GM23338 (cell line): Measurements from ENCODE around the gene TNNI2. TPM values are rescaled to one million over a fixed set of nuclear protein-coding genes. Genes with fewer than 3 reads are reported as not detected.

Source experiments
- ATAC-seq: fragments of 200-7000 bp; cut with Tn5 transposase; 3 replicates; pipeline ENCODE4 v1.9.1; 2020
- DNase-seq: peaks from one replicate; pipeline ENCODE4 v3.0.0-alpha.2; 2015; ENCODE audit warnings: low spot score
- H2AFZ ChIP-seq: fragments of 200-600 bp; sonication (generic); 2 replicates; pipeline ENCODE4 v1.8.0; 2016; ENCODE audit warnings: antibody characterized with exemption, mild to moderate bottlenecking, moderate library complexity
- H3F3A ChIP-seq: fragments of 200-600 bp; sonication (generic); replicated peaks from 2 replicates; pipeline ENCODE4 v1.8.0; 2017; ENCODE audit warnings: antibody characterized with exemption, mixed run types, low read depth
- H3K27ac ChIP-seq: fragments of 200-600 bp; sonication (generic); 2 replicates; pipeline ENCODE4 v1.6.1; 2016; ENCODE audit warnings: low read depth
- H3K27me3 ChIP-seq: fragments of 200-600 bp; sonication (generic); 2 replicates; pipeline ENCODE4 v1.8.0; 2016; ENCODE audit warnings: mild to moderate bottlenecking, mixed run types, moderate library complexity; ENCODE audit not compliant: insufficient read depth
- H3K36me3 ChIP-seq: fragments of 200-600 bp; sonication (generic); 2 replicates; pipeline ENCODE4 v1.8.0; 2016; ENCODE audit warnings: mild to moderate bottlenecking; ENCODE audit not compliant: insufficient read depth
- H3K4me1 ChIP-seq: fragments of 200-600 bp; sonication (generic); 2 replicates; pipeline ENCODE4 v1.8.0; 2016; ENCODE audit warnings: mild to moderate bottlenecking, moderate library complexity; ENCODE audit not compliant: insufficient read depth
- H3K4me2 ChIP-seq: fragments of 200-600 bp; sonication (generic); 2 replicates; pipeline ENCODE4 v1.7.1; 2017; ENCODE audit warnings: mixed run types
- H3K4me3 ChIP-seq: fragments of 200-600 bp; sonication (generic); 2 replicates; pipeline ENCODE4 v1.6.1; 2016; ENCODE audit warnings: mixed run types
- H3K79me2 ChIP-seq: fragments of 200-600 bp; sonication (generic); replicated peaks from 2 replicates; pipeline ENCODE4 v1.8.0; 2017; ENCODE audit warnings: mild to moderate bottlenecking; ENCODE audit not compliant: insufficient read depth
- H3K9me2 ChIP-seq: fragments of 200-600 bp; sonication (generic); 2 replicates; pipeline ENCODE4 v1.8.0; 2017; ENCODE audit not compliant: insufficient read depth
- H4K20me1 ChIP-seq: fragments of 200-600 bp; sonication (generic); replicated peaks from 2 replicates; pipeline ENCODE4 v1.8.0; 2017; ENCODE audit warnings: mild to moderate bottlenecking; ENCODE audit not compliant: insufficient read depth
- H3K27ac Mint-ChIP-seq: 2 replicates; pipeline ENCODE4 v1.8.0; 2020; ENCODE audit warnings: inconsistent platforms, mild to moderate bottlenecking, moderate library complexity, mixed read lengths
- H3K27me3 Mint-ChIP-seq: 3 replicates; pipeline ENCODE4 v1.8.0; 2022; ENCODE audit warnings: low read depth, mild to moderate bottlenecking, moderate library complexity, mixed read lengths, inconsistent platforms; ENCODE audit not compliant: insufficient read depth, poor library complexity
- H3K36me3 Mint-ChIP-seq: 3 replicates; pipeline ENCODE4 v1.8.0; 2021; ENCODE audit warnings: low read depth, mild to moderate bottlenecking, inconsistent platforms, moderate library complexity, mixed read lengths
- H3K4me1 Mint-ChIP-seq: 3 replicates; pipeline ENCODE4 v1.8.0; 2020; ENCODE audit warnings: mild to moderate bottlenecking, inconsistent platforms, mixed read lengths
- H3K4me3 Mint-ChIP-seq: 3 replicates; pipeline ENCODE4 v1.8.0; 2021; ENCODE audit warnings: moderate library complexity, mild to moderate bottlenecking, inconsistent platforms, mixed read lengths
- H3K9me3 Mint-ChIP-seq: 3 replicates; pipeline ENCODE4 v1.8.0; 2020; ENCODE audit warnings: moderate library complexity, mild to moderate bottlenecking, inconsistent platforms, mixed read lengths
- EZH2 ChIP-seq: fragments of 200-600 bp; sonication (generic); IDR thresholded peaks from one replicate; pipeline ENCODE4 v1.8.0; 2017; ENCODE audit warnings: antibody characterized with exemption, mild to moderate bottlenecking, low read depth; ENCODE audit not compliant: unreplicated experiment
- EZH2phosphoT487 ChIP-seq: fragments of 200-600 bp; sonication (generic); IDR thresholded peaks from one replicate; pipeline ENCODE4 v1.8.1; 2018; ENCODE audit warnings: antibody characterized with exemption; ENCODE audit not compliant: unreplicated experiment
- POLR2AphosphoS5 ChIP-seq: IDR thresholded peaks from 2 replicates; pipeline ENCODE4 v1.6.1; 2016; ENCODE audit warnings: antibody characterized with exemption, low read depth
- STAT1 ChIP-seq: IDR thresholded peaks from one replicate; pipeline ENCODE4 v1.6.1; 2016; ENCODE audit warnings: antibody characterized with exemption; ENCODE audit not compliant: unreplicated experiment
- ZNF114 ChIP-seq: fragments of 250-450 bp; sonication (Bioruptor Pico); IDR thresholded peaks from 2 replicates; pipeline ENCODE4 v1.5.0; 2020; ENCODE audit warnings: mild to moderate bottlenecking, moderate library complexity
- ZNF331 ChIP-seq: fragments of 250-450 bp; sonication (Bioruptor Pico); IDR thresholded peaks from 2 replicates; pipeline ENCODE4 v1.5.0; 2020; ENCODE audit warnings: low read depth, mild to moderate bottlenecking, moderate library complexity
- polyA plus RNA-seq: library from polyadenylated mRNA; unstranded; fragments of >200 nt; fragmentation: Nextera tagmentation; extraction: Ambion mirVana; gene quantifications from 2 replicates; pipeline ENCODE4 v1.2.1, GENCODE V29; 2016
- total RNA-seq: library from RNA; depleted of rRNA; stranded (reverse); fragments of >200 nt; shearing (Covaris generic); gene quantifications from 2 replicates; pipeline ENCODE4 v1.2.3, GENCODE V29; 2014
- TF ChIP-seq, protein P1 (sequence below), 2 experiments: fragments of 200-600 bp in 1 of 2; sonication (generic) in 1 of 2; conservative IDR thresholded peaks; 2 replicates each; pipeline versions ENCODE4 v1.5.1 to v1.6.1; 2016 to 2017; ENCODE audit warnings: antibody characterized with exemption in 2 of 2, low read depth in 2 of 2, mild to moderate bottlenecking in 2 of 2, moderate library complexity in 1 of 2
- TF ChIP-seq, protein P2 (sequence below): fragments of 250-450 bp; sonication (Bioruptor Pico); IDR thresholded peaks from 2 replicates; pipeline ENCODE4 v1.5.0; 2020; ENCODE audit warnings: mild to moderate bottlenecking, moderate library complexity
- TF ChIP-seq, protein P3 (sequence below): IDR thresholded peaks from one replicate; pipeline ENCODE4 v1.6.1; 2018; ENCODE audit warnings: antibody characterized with exemption; ENCODE audit not compliant: unreplicated experiment
- TF ChIP-seq, protein P4 (sequence below): IDR thresholded peaks from 2 replicates; pipeline ENCODE4 v1.6.1; 2016; ENCODE audit warnings: antibody characterized with exemption

Gene TNNI2
- total and polyA plus RNA-seq, 2 experiments from 2014 or later = not detected

DNA sequence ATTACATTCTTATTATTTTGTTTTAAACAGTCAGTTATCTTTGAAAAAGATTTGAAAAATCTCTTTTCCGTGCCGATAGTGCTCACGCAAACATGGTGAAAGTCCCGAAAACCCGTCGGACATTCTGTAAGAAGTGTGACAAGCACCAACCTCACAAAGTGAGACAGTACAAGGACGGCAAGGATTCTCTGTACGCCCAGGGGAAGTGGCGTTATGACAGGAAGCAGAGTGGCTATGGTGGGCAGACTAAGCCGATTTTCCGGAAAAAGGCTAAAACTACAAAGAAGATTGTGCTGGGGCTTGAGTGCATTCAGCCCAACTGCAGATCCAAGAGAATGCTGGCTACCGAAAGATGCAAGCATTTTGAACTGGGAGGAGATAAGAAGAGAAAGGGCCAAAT, 46.3 kb upstream of the TNNI2 start:
- TF ChIP-seq ZNF114 (no peak), STAT1 (no peak), EZH2phosphoT487 (no peak)
- TF ChIP-seq, protein P1, sequence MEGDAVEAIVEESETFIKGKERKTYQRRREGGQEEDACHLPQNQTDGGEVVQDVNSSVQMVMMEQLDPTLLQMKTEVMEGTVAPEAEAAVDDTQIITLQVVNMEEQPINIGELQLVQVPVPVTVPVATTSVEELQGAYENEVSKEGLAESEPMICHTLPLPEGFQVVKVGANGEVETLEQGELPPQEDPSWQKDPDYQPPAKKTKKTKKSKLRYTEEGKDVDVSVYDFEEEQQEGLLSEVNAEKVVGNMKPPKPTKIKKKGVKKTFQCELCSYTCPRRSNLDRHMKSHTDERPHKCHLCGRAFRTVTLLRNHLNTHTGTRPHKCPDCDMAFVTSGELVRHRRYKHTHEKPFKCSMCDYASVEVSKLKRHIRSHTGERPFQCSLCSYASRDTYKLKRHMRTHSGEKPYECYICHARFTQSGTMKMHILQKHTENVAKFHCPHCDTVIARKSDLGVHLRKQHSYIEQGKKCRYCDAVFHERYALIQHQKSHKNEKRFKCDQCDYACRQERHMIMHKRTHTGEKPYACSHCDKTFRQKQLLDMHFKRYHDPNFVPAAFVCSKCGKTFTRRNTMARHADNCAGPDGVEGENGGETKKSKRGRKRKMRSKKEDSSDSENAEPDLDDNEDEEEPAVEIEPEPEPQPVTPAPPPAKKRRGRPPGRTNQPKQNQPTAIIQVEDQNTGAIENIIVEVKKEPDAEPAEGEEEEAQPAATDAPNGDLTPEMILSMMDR (conservative IDR thresholded peaks at IDR 0.05; ENCODE audit: low read depth in 2 of 2) = no peak
- H2AFZ ChIP-seq = no peak overlapping the region
- no peaks in the 10 kb centered on the region for H3K36me3 ChIP-seq
- Mint-ChIP-seq H3K4me1 (no peaks in the 10 kb centered on the region), H3K9me3 (no peaks in the 10 kb centered on the region), H3K27me3 (peaks cover 3% of the 10 kb centered on the region), H3K36me3 (no peaks in the 10 kb centered on the region), H3K4me3 (no peak overlapping the region), H3K27ac (no peak overlapping the region)
- H3K9me2 ChIP-seq = no peaks in the 10 kb centered on the region
- H4K20me1 ChIP-seq = no peaks in the 10 kb centered on the region
- no peaks in the 10 kb centered on the region for H3K4me1 ChIP-seq
- H3K27me3 ChIP-seq = no peaks in the 10 kb centered on the region
- no peak overlapping the region for H3K27ac ChIP-seq
- DNase-seq (no peak), ATAC-seq (no peak)
- H3K4me2 ChIP-seq = no peak overlapping the region
- no peaks in the 10 kb centered on the region for H3F3A ChIP-seq
- no peaks in the 10 kb centered on the region for H3K79me2 ChIP-seq
- H3K4me3 ChIP-seq = no peak overlapping the region

DNA sequence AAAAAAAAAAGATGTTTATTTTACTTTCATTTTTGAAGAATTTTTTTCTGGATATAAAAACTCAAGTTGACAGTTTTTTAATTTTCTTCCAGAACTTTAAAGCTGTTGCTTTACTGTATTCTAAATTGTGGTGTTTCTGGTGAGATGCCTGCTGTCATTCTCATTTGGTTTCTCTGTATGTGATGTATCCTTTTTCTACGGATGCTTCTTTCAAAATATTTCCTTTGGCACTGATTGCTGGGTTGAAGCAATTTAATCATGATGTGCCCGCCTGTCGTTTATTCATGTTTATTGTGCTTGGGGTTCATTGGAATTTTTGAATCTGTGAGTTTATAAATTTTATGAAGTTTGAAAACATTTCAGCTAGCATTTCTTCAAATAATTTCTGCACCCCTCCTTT, 45.7 kb upstream of the TNNI2 start:
- H3K27me3 Mint-ChIP-seq = peaks cover 3% of the 10 kb centered on the region
- H3K27ac Mint-ChIP-seq = no peak overlapping the region
- H3F3A ChIP-seq = no peaks in the 10 kb centered on the region
- H3K9me2 ChIP-seq = no peaks in the 10 kb centered on the region
- no peaks in the 10 kb centered on the region for H3K4me1 Mint-ChIP-seq
- H3K36me3 ChIP-seq = no peaks in the 10 kb centered on the region
- no peak overlapping the region for H2AFZ ChIP-seq
- no peaks in the 10 kb centered on the region for H3K36me3 Mint-ChIP-seq
- no peak overlapping the region for H3K4me3 ChIP-seq
- no peak overlapping the region for H3K27ac ChIP-seq
- H3K9me3 Mint-ChIP-seq = no peaks in the 10 kb centered on the region
- H4K20me1 ChIP-seq = no peaks in the 10 kb centered on the region
- no peaks in the 10 kb centered on the region for H3K27me3 ChIP-seq
- no peak for DNase-seq
- no peak overlapping the region for H3K4me2 ChIP-seq
- no peaks in the 10 kb centered on the region for H3K79me2 ChIP-seq
- ATAC-seq = no peak
- H3K4me1 ChIP-seq = no peaks in the 10 kb centered on the region
- no peak overlapping the region for H3K4me3 Mint-ChIP-seq
- TF ChIP-seq EZH2phosphoT487 (no peak), EZH2 (no peak), ZNF114 (no peak), POLR2AphosphoS5 (no peak), ZNF331 (CRISPR knock-in tag) (no peak)
- TF ChIP-seq, protein P2, sequence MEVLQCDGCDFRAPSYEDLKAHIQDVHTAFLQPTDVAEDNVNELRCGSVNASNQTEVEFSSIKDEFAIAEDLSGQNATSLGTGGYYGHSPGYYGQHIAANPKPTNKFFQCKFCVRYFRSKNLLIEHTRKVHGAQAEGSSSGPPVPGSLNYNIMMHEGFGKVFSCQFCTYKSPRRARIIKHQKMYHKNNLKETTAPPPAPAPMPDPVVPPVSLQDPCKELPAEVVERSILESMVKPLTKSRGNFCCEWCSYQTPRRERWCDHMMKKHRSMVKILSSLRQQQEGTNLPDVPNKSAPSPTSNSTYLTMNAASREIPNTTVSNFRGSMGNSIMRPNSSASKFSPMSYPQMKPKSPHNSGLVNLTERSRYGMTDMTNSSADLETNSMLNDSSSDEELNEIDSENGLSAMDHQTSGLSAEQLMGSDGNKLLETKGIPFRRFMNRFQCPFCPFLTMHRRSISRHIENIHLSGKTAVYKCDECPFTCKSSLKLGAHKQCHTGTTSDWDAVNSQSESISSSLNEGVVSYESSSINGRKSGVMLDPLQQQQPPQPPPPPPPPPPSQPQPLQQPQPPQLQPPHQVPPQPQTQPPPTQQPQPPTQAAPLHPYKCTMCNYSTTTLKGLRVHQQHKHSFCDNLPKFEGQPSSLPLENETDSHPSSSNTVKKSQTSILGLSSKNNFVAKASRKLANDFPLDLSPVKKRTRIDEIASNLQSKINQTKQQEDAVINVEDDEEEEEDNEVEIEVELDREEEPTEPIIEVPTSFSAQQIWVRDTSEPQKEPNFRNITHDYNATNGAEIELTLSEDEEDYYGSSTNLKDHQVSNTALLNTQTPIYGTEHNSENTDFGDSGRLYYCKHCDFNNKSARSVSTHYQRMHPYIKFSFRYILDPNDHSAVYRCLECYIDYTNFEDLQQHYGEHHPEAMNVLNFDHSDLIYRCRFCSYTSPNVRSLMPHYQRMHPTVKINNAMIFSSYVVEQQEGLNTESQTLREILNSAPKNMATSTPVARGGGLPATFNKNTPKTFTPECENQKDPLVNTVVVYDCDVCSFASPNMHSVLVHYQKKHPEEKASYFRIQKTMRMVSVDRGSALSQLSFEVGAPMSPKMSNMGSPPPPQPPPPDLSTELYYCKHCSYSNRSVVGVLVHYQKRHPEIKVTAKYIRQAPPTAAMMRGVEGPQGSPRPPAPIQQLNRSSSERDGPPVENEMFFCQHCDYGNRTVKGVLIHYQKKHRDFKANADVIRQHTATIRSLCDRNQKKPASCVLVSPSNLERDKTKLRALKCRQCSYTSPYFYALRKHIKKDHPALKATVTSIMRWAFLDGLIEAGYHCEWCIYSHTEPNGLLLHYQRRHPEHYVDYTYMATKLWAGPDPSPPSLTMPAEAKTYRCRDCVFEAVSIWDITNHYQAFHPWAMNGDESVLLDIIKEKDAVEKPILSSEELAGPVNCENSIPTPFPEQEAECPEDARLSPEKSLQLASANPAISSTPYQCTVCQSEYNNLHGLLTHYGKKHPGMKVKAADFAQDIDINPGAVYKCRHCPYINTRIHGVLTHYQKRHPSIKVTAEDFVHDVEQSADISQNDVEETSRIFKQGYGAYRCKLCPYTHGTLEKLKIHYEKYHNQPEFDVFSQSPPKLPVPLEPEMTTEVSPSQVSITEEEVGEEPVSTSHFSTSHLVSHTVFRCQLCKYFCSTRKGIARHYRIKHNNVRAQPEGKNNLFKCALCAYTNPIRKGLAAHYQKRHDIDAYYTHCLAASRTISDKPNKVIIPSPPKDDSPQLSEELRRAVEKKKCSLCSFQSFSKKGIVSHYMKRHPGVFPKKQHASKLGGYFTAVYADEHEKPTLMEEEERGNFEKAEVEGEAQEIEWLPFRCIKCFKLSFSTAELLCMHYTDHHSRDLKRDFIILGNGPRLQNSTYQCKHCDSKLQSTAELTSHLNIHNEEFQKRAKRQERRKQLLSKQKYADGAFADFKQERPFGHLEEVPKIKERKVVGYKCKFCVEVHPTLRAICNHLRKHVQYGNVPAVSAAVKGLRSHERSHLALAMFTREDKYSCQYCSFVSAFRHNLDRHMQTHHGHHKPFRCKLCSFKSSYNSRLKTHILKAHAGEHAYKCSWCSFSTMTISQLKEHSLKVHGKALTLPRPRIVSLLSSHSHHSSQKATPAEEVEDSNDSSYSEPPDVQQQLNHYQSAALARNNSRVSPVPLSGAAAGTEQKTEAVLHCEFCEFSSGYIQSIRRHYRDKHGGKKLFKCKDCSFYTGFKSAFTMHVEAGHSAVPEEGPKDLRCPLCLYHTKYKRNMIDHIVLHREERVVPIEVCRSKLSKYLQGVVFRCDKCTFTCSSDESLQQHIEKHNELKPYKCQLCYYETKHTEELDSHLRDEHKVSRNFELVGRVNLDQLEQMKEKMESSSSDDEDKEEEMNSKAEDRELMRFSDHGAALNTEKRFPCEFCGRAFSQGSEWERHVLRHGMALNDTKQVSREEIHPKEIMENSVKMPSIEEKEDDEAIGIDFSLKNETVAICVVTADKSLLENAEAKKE = no peak
- TF ChIP-seq, protein P3, sequence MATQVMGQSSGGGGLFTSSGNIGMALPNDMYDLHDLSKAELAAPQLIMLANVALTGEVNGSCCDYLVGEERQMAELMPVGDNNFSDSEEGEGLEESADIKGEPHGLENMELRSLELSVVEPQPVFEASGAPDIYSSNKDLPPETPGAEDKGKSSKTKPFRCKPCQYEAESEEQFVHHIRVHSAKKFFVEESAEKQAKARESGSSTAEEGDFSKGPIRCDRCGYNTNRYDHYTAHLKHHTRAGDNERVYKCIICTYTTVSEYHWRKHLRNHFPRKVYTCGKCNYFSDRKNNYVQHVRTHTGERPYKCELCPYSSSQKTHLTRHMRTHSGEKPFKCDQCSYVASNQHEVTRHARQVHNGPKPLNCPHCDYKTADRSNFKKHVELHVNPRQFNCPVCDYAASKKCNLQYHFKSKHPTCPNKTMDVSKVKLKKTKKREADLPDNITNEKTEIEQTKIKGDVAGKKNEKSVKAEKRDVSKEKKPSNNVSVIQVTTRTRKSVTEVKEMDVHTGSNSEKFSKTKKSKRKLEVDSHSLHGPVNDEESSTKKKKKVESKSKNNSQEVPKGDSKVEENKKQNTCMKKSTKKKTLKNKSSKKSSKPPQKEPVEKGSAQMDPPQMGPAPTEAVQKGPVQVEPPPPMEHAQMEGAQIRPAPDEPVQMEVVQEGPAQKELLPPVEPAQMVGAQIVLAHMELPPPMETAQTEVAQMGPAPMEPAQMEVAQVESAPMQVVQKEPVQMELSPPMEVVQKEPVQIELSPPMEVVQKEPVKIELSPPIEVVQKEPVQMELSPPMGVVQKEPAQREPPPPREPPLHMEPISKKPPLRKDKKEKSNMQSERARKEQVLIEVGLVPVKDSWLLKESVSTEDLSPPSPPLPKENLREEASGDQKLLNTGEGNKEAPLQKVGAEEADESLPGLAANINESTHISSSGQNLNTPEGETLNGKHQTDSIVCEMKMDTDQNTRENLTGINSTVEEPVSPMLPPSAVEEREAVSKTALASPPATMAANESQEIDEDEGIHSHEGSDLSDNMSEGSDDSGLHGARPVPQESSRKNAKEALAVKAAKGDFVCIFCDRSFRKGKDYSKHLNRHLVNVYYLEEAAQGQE = no peak
- TF ChIP-seq, protein P4, sequence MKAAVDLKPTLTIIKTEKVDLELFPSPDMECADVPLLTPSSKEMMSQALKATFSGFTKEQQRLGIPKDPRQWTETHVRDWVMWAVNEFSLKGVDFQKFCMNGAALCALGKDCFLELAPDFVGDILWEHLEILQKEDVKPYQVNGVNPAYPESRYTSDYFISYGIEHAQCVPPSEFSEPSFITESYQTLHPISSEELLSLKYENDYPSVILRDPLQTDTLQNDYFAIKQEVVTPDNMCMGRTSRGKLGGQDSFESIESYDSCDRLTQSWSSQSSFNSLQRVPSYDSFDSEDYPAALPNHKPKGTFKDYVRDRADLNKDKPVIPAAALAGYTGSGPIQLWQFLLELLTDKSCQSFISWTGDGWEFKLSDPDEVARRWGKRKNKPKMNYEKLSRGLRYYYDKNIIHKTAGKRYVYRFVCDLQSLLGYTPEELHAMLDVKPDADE = no peak
